ENCODE data around the gene ERI3.

ERI3 gene

GRCh38 chr1:44276901-44277300 is 78.2 kb downstream of the ERI3 start:
- no peak for DNase-seq

- no peak for DNase-seq
These were observed 79.1 kb downstream of the ERI3 start for GRCh38 chr1:44275991-44276405.

GRCh38 chr1:44275296-44275962 is 79.6 kb downstream of the ERI3 start:
- no peak for DNase-seq

GRCh38 chr1:44273560-44274350 is 81.3 kb downstream of the ERI3 start:
- no peak for DNase-seq

- no peak for DNase-seq
These were observed 82.1 kb downstream of the ERI3 start for GRCh38 chr1:44272992-44273391.

- DNase-seq, result no peak
These were observed 83.4 kb downstream of the ERI3 start for GRCh38 chr1:44271646-44272045.

GRCh38 chr1:44270686-44271628 is 84.1 kb downstream of the ERI3 start:
- no peak for DNase-seq

GRCh38 chr1:44268054-44268453 is 87.0 kb downstream of the ERI3 start:
- no peak for DNase-seq

GRCh38 chr1:44267438-44267837 is 87.6 kb downstream of the ERI3 start:
- DNase-seq, result no peak

- DNase-seq, result no peak
These were observed 88.4 kb downstream of the ERI3 start for GRCh38 chr1:44266400-44267344.

GRCh38 chr1:44265656-44266358 is 89.2 kb downstream of the ERI3 start:
- no peak for DNase-seq

GRCh38 chr1:44264451-44264771 is 90.6 kb downstream of the ERI3 start:
- DNase-seq, result no peak

- no peak for DNase-seq
These were observed 91.2 kb downstream of the ERI3 start for GRCh38 chr1:44263568-44264450.

GRCh38 chr1:44262816-44263567 is 92.1 kb downstream of the ERI3 start:
- DNase-seq, result no peak

GRCh38 chr1:44262414-44262813 is 92.6 kb downstream of the ERI3 start:
- DNase-seq, result no peak

GRCh38 chr1:44261962-44262361 is 93.1 kb downstream of the ERI3 start:
- DNase-seq, result no peak

GRCh38 chr1:44261171-44261817 is 93.8 kb downstream of the ERI3 start:
- DNase-seq, result no peak

- no peak for DNase-seq
These were observed 94.3 kb downstream of the ERI3 start for GRCh38 chr1:44260792-44261170.

- no peak for DNase-seq
These were observed 96.0 kb downstream of the ERI3 start for GRCh38 chr1:44259090-44259489.
